ENCODE data around the gene SLC35A1. TPM values are rescaled to one million over a fixed set of nuclear protein-coding genes. Genes with fewer than 3 reads are reported as not detected.
"Not testable (repeated sequence)": the region's sequence is repeated elsewhere in the genome, so short reads cannot be mapped to it uniquely, and the experiment has no call there.

Gene SLC35A1
- total and polyA plus RNA-seq, 7 donors: 5.7 to 15.3 (median 8.7) TPM

DNA sequence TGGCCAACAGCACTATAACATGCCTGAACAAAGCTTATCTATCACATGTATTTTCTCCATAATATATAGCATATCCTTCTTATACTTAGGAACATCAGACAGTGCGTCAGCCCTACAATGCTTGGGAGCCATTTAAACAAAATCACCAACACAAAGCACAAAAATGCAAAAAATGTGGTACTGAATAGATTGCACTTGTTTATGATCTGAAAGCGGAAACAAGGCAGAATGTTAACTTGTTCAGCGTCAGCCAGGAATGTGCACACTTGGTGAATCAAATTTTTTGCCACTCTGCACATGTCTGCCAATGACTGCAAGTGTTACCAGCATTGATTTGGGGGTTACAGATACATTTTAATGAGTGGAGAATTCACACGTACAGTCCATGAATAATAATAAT, 14.8 kb downstream of the SLC35A1 start:
- Histone ChIP-seq H3K27me3 (ENCODE audit: insufficient read depth in 3 of 3, low read length in 2 of 3) (no peaks in the 10 kb centered on the region), H3K27ac (no peak overlapping the region), H3K36me3 (ENCODE audit: insufficient read depth in 1 of 2, low read depth in 1 of 2) (peaks cover 0 to 2% of the 10 kb centered on the region in 2 donors), H3K4me1 (no peaks in the 10 kb centered on the region), H3K4me3 (no peak overlapping the region), H3K9me3 (no peaks in the 10 kb centered on the region)
- ATAC-seq (no peak), DNase-seq (no peak)
- TF ChIP-seq, protein P1, sequence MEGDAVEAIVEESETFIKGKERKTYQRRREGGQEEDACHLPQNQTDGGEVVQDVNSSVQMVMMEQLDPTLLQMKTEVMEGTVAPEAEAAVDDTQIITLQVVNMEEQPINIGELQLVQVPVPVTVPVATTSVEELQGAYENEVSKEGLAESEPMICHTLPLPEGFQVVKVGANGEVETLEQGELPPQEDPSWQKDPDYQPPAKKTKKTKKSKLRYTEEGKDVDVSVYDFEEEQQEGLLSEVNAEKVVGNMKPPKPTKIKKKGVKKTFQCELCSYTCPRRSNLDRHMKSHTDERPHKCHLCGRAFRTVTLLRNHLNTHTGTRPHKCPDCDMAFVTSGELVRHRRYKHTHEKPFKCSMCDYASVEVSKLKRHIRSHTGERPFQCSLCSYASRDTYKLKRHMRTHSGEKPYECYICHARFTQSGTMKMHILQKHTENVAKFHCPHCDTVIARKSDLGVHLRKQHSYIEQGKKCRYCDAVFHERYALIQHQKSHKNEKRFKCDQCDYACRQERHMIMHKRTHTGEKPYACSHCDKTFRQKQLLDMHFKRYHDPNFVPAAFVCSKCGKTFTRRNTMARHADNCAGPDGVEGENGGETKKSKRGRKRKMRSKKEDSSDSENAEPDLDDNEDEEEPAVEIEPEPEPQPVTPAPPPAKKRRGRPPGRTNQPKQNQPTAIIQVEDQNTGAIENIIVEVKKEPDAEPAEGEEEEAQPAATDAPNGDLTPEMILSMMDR (IDR thresholded peaks at IDR 0.05): no peak
- 79 to 91% (median 79%) methylated on average over 4 of the region's 4 CpGs for WGBS, 3 donors
- intact Hi-C loops (cut with DNase I): no loop called here

DNA sequence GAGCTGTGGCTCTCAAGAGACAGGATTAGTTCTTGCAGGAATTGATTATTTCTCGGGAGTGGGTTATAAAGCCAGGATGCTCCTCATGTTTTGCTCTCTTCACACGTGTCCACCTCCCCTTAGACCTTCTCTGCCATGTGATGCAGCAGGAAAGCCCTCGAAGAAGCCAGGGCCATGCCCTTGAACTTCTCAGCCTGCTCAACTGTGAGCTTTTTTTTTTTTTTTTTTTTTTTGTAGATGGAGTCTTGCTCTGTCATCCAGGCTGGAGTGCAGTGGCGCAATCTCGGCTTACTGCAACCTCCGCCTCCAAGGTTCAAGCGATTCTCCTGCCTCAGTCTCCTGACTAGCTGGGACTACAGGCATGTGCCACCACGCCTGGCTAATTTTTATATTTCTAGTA, 16.6 kb downstream of the SLC35A1 start:
- H3K36me3 ChIP-seq (ENCODE audit: insufficient read depth in 1 of 2, low read depth in 1 of 2); intact Hi-C loops (cut with DNase I); H3K9me3 ChIP-seq; ATAC-seq; H3K4me1 ChIP-seq; H3K27ac ChIP-seq; DNase-seq; H3K27me3 ChIP-seq (ENCODE audit: insufficient read depth in 3 of 3, low read length in 2 of 3); H3K4me3 ChIP-seq: not testable (repeated sequence)
- WGBS, 3 donors: 90 to 96% (median 91%) methylated on average over 8 of the region's 8 CpGs

DNA sequence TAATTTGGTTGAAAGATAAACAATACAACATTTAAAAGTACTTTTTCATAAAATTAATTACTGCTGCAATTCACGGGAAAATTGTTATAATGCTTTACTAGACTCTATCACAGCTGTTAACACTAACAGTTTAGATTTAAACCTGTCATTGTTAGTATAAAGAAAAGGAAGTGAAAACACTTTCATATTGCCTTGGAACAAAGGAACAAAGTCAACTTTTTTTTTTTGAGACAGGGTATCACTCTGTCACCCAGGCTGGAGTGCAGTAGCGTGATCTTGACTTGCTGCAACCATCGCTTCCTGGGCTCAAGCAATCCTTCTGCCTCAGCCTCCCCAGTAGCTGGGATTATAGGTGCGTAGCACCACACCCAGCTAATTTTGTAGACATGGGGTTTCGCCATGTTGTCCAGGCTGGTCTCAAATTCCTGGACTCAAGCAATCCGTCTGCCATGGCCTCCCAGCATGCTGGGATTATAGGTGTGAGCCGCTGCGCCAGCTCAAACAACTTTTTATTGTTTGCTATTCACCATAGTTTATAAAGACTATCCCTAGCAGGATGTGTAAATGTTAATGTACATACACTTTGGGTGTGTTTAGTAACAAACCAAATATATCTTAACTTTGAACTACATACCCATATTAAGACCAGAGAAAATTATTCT, 22.1 kb downstream of the SLC35A1 start:
- Histone ChIP-seq H3K4me3 (no peak overlapping the region), H3K36me3 (ENCODE audit: insufficient read depth in 1 of 2, low read depth in 1 of 2) (peaks cover 0 to 8% of the 10 kb centered on the region in 2 donors), H3K9me3 (no peaks in the 10 kb centered on the region), H3K4me1 (no peaks in the 10 kb centered on the region), H3K27me3 (ENCODE audit: insufficient read depth in 3 of 3, low read length in 2 of 3) (no peaks in the 10 kb centered on the region), H3K27ac (no peak overlapping the region)
- TF ChIP-seq, protein P1 (IDR thresholded peaks at IDR 0.05): no peak
- WGBS, 3 donors: 97 to 98% (median 97%) methylated on average over 8 of the region's 8 CpGs
- ATAC-seq (no peak), DNase-seq (no peak)
- intact Hi-C loops (cut with DNase I): no loop called here

DNA sequence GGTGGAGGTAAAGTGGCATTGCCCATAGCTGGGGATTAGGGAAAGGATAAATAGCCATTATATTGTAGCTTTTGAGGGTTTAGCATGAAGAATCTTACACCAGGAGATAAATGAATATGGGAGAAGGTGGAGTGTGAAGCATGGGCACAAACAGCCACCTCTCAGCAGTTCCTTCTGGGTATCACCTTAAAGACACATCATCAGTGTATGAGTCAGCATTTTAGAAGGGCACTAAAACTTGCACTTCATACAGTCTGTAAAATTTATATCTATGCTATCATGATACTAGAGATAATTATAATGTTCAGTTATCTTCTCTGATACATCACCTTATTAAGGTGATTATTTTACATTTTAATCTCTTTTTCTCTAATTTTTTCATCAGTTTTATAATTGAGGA, 25.3 kb downstream of the SLC35A1 start:
- H3K27ac ChIP-seq: no peak overlapping the region

DNA sequence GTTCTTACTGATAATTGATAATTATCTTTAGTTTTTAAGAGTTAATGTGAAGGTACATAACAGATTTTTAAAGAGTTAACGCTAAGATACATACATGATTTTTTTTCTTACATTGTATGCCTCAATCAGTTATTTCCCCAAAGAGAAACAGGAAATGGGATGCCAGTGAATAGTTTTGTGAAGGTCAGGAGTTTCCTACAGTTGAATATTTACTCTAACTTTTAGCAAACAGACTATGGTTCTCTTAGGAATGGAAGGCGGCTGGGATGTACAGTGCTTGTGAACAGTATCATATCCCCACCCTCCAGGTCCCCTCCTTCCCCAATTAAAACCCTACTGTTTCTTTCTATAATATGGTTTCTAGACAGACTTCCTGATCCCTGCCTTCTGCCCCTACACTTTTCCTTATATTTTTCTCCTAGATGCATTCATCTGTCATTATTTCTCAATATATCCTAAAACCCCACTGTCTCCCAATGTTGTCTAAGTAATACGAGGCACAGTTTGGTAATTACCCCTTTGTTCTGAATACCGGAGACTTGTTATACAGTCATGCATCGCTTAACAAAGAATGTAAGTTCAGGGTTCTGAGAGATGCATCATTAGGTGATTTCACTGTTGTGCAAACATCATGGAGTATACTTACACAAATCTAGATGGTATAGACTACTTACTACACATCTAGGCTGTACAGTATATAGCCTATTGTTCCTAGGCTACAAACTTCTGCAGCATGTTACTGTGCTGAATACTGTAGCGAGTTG, 29.2 kb downstream of the SLC35A1 start:
- 89 to 92% (median 90%) methylated on average over 6 of the region's 6 CpGs for WGBS, 3 donors

More for the DNA sequence above, 25.3 kb downstream of the SLC35A1 start:
- Histone ChIP-seq H3K27me3 (ENCODE audit: insufficient read depth in 3 of 3, low read length in 2 of 3) (no peaks in the 10 kb centered on the region), H3K4me3 (no peak overlapping the region), H3K4me1 (no peaks in the 10 kb centered on the region), H3K9me3 (no peaks in the 10 kb centered on the region), H3K36me3 (ENCODE audit: insufficient read depth in 1 of 2, low read depth in 1 of 2) (peaks cover 0 to 31% of the 10 kb centered on the region in 2 donors)
- intact Hi-C loops (cut with DNase I): no loop called here
- DNase-seq (no peak), ATAC-seq (no peak)
- TF ChIP-seq, protein P1 (IDR thresholded peaks at IDR 0.05): no peak

More for the DNA sequence above, 29.2 kb downstream of the SLC35A1 start:
- Histone ChIP-seq H3K36me3 (ENCODE audit: insufficient read depth in 1 of 2, low read depth in 1 of 2) (peaks cover 0 to 62% of the 10 kb centered on the region in 2 donors), H3K4me1 (peaks cover 4% of the 10 kb centered on the region), H3K27ac (no peak overlapping the region), H3K9me3 (no peaks in the 10 kb centered on the region), H3K4me3 (no peak overlapping the region), H3K27me3 (ENCODE audit: insufficient read depth in 3 of 3, low read length in 2 of 3) (no peaks in the 10 kb centered on the region)
- TF ChIP-seq, protein P1 (IDR thresholded peaks at IDR 0.05): no peak
- no peak for ATAC-seq
- intact Hi-C loops (cut with DNase I): no loop called here
- no peak for DNase-seq
